Middle frontal gyrus (tissue), 1 donor: ENCODE measurements around the gene GRM7.

ENCODE experiments used
- DNase-seq: peaks from one replicate; pipeline ENCODE4 v3.0.0-alpha.2; 2015; ENCODE audit warnings: low spot score; ENCODE audit errors: extremely low spot score

The GRM7 gene

DNA sequence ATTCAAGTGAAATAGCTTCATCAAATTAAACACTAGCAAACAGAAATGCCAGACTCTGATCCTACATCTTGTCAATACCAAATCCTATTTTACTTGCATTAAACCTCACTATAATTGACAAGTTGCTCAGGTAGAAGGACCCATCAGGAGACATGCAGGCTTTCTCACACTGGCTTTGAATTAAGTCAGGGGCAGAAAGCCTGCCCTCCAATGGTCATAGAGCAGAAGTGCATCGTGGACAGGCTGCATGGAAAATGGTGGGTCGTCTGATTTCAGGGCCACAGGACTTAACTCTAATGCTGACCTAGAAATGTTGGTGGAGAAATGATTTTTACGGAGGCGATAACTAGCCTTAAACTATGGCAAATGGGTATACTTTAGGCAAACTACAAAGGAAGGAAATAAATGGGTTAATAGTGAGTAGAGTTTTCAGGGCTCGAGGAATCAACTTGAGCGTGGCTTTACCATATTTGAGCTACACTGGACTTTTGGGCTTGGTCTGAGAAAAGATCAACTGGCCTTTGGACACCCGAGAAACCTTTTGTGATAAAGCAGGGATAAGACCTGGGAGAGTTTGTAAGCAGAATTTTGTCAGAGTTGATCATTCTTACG, 283.9 kb downstream of the GRM7 start:
- no peak for DNase-seq

GRCh38 chr3:7146529-7146928, 285.6 kb downstream of the GRM7 start:
- no peak for DNase-seq

DNA sequence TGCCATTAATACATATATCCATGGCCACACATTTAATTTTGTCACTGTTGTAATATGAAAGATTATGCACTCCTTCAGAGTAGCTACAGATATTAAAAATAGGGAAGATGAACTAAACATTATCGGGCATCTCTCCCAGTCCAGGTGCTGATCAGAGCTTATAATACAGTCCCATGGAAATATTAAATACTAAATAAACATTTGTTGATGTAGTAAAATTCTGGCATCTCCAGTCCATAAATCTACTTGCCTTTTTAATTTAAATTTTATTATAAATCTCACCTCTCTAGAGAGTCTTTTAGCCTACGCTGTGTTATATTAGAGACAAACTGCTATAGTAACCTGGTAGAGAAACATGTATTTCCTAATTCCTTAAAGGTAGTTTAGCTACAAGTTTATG, 297.6 kb downstream of the GRM7 start:
- DNase-seq = no peak

GRCh38 chr3:7160689-7161088, 299.8 kb downstream of the GRM7 start:
- no peak for DNase-seq

GRCh38 chr3:7166460-7166859, 305.5 kb downstream of the GRM7 start:
- DNase-seq = no peak

- no peak for DNase-seq
Measured at GRCh38 chr3:7171493-7171892, 310.6 kb downstream of the GRM7 start.

DNA sequence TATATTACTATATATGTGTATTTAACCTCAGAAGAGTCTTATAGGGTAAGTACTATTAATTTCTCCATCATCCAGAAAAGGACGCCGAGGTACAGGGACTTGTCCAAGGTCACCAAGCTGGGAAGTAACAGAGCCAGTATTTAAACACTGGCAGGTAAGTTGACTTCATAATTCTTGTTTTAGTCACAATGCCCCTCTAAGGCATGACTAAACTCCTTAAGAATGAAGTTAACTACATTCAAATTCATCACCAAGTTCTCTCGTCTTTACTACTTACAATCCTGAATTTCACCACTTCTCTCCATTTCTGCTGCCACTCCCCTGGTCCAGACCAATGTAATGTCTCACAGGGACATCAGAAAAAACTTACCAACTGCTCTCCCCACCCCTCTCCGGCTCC, 312.1 kb downstream of the GRM7 start:
- DNase-seq = no peak

DNA sequence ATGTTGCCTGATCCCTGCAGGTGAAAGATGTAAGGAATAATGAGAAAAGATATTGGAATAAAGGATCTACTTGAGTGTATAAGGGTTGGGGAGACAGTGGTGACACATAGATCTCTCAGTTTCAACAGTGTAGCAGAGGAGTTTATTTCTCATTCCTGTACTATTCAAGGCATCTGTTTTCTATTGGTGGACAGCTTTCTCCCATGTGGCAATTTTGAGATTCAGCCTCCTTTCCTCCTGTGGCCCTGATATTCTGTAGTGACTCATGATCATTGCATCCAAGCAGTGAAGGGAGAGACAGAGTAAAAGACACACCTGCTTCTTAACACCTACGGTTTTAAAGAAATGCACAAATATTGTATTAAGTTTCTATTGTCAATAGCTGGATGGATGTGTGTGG, 327.6 kb downstream of the GRM7 start:
- no peak for DNase-seq

DNA sequence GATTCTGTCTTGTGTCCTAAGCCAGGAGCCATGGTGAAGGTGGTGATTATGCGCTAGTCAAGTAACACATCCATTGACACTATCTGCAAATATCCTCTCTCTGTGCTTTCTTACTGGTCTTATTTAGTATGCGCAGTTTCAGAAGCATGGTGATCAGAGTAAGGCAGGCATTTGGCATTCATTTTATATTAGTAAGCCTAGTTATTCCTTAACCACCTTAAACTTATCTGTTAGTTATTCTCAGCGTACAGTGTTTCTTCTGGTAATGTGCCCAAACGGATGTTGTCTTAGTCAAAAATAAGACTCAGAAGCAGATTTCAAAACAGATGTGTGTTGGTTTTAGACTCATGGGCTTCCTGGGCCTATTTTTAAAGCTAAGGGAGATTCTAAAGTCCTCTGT, 329.2 kb downstream of the GRM7 start:
- DNase-seq = no peak

DNA sequence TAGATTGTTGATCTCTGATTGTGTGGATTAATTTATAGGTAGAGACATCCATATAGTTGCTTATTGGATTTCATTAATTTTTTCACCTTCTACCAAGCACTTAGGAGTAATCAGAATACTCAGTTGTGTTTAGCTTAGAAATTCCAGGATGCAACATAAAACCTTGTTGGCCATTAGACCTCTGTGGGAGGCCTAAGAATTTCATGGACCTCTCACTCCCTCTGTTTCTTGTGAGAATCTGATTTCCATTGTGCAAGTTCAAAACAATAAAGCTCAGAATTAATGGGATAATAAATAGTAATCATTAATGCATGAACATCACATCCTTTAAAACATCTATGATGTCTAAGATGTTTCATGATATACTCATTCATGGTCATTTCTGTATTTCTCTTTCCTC, 332.4 kb downstream of the GRM7 start:
- DNase-seq = no peak

- DNase-seq = no peak
Measured at GRCh38 chr3:7194071-7194835, 333.3 kb downstream of the GRM7 start.

DNA sequence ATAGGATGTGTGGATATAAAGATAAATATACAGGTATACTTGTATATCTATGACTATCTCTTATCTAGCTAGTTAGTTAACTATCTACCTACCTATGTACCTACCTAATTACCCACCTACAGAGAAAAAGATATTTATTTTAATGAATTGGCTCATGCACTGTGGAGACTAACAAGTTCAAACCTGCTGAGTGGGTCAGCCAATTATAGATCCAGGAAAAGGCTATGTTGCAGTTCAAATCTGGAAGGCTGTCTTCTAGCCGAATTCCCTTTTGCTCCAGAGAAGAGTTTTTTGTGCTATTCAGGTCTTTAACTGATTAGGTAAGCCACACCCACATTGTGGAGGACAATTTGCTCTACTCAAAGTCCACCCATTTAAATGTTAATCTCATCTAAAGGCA, 335.0 kb downstream of the GRM7 start:
- no peak for DNase-seq

DNA sequence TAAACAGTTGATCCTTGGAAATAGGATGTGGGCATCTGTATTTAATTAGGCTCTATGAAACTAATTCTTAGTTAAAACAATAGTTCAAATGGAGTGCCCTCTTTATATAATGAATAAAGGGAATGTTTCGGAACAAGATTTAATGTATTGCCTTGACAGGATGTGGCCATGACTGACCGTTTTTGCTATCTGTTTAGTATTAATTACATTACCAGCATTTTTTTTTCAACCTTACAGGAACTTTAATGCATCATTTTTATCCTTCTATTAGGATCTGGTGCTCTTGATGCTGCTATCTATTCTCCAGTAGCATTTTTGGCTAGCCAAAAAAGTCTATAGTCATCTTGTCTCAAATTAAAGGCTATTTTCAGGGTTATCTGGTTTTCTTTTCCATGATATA, 340.9 kb downstream of the GRM7 start:
- DNase-seq = no peak

GRCh38 chr3:7203969-7204847, 343.3 kb downstream of the GRM7 start:
- no peak for DNase-seq

- no peak for DNase-seq
Measured at GRCh38 chr3:7204848-7205156, 343.9 kb downstream of the GRM7 start.

DNA sequence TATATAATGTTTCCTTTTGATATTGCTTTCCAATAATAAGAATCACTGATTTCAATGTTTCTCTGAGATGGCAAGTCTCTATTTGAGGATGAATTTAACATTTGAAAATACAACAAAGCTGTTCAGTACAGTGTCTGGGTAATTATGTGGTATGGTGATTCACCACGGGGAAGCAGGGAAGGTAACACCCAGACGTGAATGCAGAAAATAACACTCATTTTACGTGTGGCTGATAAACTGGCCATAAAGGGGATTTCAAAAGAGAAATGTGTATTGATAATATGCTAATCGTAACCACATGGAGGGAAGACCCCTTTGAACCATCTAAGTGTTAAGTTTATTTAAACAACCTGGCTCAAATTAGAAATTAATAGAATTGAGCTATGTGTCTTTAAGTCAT, 344.6 kb downstream of the GRM7 start:
- no peak for DNase-seq

DNA sequence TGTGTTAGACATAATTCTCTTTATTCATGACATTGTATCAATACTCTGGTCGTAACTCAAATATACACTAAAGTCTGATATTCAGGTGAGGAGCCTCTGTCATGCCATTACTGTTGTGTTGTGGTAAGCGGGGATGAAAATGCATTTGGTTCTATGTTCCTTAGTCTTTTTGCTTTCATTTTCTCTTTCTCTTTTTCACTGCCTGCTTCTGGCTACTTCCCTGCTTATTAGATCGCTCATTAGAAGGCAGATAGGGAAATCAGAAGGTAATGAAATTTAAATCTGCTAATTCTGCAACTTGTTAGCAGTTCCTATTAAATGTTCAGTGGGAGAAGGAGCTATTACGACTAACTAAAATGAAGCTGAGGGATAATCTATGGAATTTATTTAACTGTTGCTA, 345.0 kb downstream of the GRM7 start:
- no peak for DNase-seq

- no peak for DNase-seq
Measured at GRCh38 chr3:7207125-7207524, 346.2 kb downstream of the GRM7 start.

- DNase-seq = no peak
Measured at GRCh38 chr3:7207928-7208327, 347.0 kb downstream of the GRM7 start.

- no peak for DNase-seq
Measured at GRCh38 chr3:7209098-7209497, 348.2 kb downstream of the GRM7 start.

DNA sequence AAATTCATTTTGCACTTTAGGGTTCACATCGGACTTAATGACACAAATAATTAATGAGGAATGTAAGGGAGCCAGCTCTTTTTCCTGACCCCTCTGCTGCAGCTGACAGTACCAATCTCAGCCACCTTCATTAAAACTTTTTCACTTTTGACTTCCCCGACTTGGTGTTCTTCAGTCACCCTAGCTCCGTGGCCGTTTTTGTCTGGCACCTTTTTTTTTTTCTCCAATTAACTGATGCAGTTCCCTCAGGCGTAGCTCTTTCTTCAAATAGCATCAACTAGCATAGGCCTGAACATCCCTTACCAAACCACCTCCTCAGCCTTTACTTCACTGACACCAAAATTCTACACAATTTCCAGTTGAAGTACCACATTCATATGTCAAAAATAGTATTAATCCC, 350.8 kb downstream of the GRM7 start:
- DNase-seq = no peak

DNA sequence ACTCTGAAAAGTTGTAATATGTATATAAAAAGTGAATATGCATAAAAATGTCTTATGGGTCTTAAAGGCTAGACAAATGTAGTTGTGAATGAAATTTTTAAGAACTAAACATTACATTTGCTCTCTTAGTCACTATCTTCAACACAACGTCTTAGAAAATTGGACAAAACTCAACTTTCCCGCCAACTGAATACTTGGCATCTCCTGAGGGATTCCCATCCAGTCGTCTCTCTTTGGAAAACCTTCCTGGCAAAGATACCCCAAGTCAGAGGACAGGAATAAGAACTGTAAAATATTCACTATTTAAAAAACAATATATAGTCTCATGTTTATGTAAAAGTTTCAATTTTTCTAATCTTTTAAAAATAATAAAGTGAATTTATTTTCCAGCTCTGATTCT, 354.8 kb downstream of the GRM7 start:
- DNase-seq = no peak

DNA sequence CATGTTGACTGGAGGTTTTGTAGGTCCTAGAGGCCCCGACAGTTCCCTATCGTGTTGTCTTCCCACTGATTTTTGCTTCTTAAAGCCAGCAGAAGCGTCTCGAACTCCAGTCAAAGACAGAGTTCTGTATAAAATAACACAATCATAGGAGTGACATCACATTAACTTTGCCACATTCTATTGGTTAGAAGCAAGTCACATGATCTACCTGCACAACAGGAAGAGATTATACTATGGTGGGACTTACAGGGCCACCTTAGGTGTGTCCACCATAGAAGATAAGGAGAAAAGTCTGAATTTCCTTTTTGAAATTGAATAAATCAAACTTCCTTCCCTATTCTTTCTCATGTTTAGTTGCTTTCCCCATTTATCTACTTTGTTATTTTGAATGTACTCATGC, 365.5 kb downstream of the GRM7 start:
- no peak for DNase-seq
